ENCODE results near the gene WFDC11.

- TF ChIP-seq EZH2 (IDR thresholded peaks at IDR 0.05; ENCODE audit: borderline replicate concordance, insufficient read depth, low read length, poor library complexity, severe bottlenecking) = no peak
- no peak for TF ChIP-seq POLR2AphosphoS5 (IDR thresholded peaks at IDR 0.05)
- no peak for TF ChIP-seq EP300 (conservative IDR thresholded peaks at IDR 0.05; ENCODE audit: poor library complexity, severe bottlenecking)
- no peak for TF ChIP-seq CTCF (IDR thresholded peaks at IDR 0.05; ENCODE audit: poor library complexity, severe bottlenecking)
- no peak for TF ChIP-seq RAD21 (conservative IDR thresholded peaks at IDR 0.05)
- no peak for TF ChIP-seq REST (IDR thresholded peaks at IDR 0.05; ENCODE audit: borderline replicate concordance)
- TF ChIP-seq MXI1 (conservative IDR thresholded peaks at IDR 0.05; ENCODE audit: poor library complexity, severe bottlenecking) = no peak
Observed at GRCh38 chr20:45617591-45617990, 52.4 kb downstream of the WFDC11 start.
